Glutamatergic neuron (in vitro differentiated cells): ENCODE results near the gene IPO7. TPM values are rescaled to one million over a fixed set of nuclear protein-coding genes. Genes with fewer than 3 reads are reported as not detected.
"Not testable (repeated sequence)": the region's sequence is repeated elsewhere in the genome, so short reads cannot be mapped to it uniquely, and the experiment has no call there.

Source experiments
- DNase-seq: peaks from one replicate; pipeline ENCODE4 v3.0.0; 2022
- H3K27ac Mint-ChIP-seq: one replicate; pipeline ENCODE4 v1.8.0; 2020; ENCODE audit warnings: mild to moderate bottlenecking, mixed read lengths, inconsistent platforms; ENCODE audit not compliant: unreplicated experiment
- H3K27me3 Mint-ChIP-seq: one replicate; pipeline ENCODE4 v1.8.0; 2020; ENCODE audit warnings: mild to moderate bottlenecking, moderate library complexity, mixed read lengths, inconsistent platforms; ENCODE audit not compliant: unreplicated experiment
- H3K36me3 Mint-ChIP-seq: one replicate; pipeline ENCODE4 v1.8.0; 2020; ENCODE audit warnings: mild to moderate bottlenecking, mixed read lengths, inconsistent platforms; ENCODE audit not compliant: unreplicated experiment
- H3K4me1 Mint-ChIP-seq: one replicate; pipeline ENCODE4 v1.8.0; 2020; ENCODE audit warnings: mild to moderate bottlenecking, low read depth, mixed read lengths, inconsistent platforms; ENCODE audit not compliant: unreplicated experiment
- H3K4me3 Mint-ChIP-seq: one replicate; pipeline ENCODE4 v1.8.0; 2020; ENCODE audit warnings: mild to moderate bottlenecking, mixed read lengths, inconsistent platforms; ENCODE audit not compliant: unreplicated experiment
- H3K9me3 Mint-ChIP-seq: one replicate; pipeline ENCODE4 v1.8.0; 2020; ENCODE audit warnings: mild to moderate bottlenecking, moderate library complexity, mixed read lengths, inconsistent platforms; ENCODE audit not compliant: unreplicated experiment
- total RNA-seq: library from RNA; stranded (reverse); fragmentation: NEBNext Ultra II Directional; extraction: Animal tissue kit (Norgen Biotek cat#: 25700); gene quantifications from one replicate; pipeline ENCODE4 v1.2.1, GENCODE V29; 2021; ENCODE audit not compliant: unreplicated experiment
- TF ChIP-seq, protein P1 (sequence below): fragments of 200-600 bp; sonication (generic); IDR thresholded peaks from one replicate; pipeline ENCODE4 v1.5.0; 2021; ENCODE audit not compliant: partially characterized antibody, unreplicated experiment

Gene IPO7
- total RNA-seq, 1 donor from 2014 or later, result 72.9 TPM

DNA sequence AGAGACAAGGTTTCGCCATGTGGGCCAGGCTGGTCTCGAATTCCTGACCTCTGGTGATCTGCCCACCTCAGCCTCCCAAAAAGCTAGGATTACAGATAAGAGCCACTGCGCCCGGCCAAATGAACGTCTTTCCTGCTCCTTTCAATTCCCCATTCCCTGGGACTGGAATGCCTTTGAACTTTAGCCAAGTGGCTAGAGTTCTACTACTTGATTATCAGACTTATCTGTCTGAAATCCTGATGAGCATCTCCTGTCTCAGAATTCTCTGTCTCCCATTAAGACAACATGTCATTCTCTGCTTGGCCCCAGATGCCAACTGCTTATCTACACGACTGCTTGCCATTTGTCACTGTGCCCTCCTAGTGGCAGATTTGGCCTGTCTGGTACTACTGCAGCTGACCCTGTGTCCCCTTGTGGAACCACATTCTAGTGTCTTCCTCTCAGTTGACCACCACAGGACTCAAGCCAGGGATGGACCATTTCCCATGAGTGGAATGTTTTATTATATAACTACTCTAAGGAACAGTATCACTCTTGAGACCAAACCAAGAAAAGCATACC lies 33.1 kb upstream of the IPO7 start:
- Mint-ChIP-seq H3K36me3 (no peaks in the 10 kb centered on the region), H3K4me3 (no peak overlapping the region), H3K27me3 (peaks cover 2% of the 10 kb centered on the region), H3K4me1 (no peaks in the 10 kb centered on the region), H3K9me3 (no peaks in the 10 kb centered on the region), H3K27ac (no peak overlapping the region)
- no peak for DNase-seq
- TF ChIP-seq, protein P1, sequence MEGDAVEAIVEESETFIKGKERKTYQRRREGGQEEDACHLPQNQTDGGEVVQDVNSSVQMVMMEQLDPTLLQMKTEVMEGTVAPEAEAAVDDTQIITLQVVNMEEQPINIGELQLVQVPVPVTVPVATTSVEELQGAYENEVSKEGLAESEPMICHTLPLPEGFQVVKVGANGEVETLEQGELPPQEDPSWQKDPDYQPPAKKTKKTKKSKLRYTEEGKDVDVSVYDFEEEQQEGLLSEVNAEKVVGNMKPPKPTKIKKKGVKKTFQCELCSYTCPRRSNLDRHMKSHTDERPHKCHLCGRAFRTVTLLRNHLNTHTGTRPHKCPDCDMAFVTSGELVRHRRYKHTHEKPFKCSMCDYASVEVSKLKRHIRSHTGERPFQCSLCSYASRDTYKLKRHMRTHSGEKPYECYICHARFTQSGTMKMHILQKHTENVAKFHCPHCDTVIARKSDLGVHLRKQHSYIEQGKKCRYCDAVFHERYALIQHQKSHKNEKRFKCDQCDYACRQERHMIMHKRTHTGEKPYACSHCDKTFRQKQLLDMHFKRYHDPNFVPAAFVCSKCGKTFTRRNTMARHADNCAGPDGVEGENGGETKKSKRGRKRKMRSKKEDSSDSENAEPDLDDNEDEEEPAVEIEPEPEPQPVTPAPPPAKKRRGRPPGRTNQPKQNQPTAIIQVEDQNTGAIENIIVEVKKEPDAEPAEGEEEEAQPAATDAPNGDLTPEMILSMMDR, result no peak

DNA sequence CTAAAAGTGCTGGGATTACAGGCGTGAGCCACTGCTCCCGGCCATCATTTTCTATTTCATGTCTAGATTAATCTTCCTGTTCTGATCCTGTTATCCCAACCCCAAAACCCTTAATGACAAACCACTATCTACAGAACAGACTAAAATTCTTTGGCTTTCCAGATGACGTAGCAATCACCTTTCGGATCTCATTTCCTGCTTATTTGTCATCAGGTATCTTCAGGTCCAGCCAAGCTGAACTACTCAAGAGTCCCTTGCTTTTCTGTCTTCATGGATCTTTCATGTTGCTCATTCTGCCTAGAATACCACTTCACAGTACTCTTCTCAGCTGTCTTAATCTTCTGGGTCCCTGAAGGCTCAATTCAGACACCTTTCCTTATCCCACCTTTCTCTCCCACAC lies 27.4 kb upstream of the IPO7 start:
- TF ChIP-seq, protein P1, result no peak
- no peaks in the 10 kb centered on the region for H3K4me1 Mint-ChIP-seq
- no peaks in the 10 kb centered on the region for H3K9me3 Mint-ChIP-seq
- H3K4me3 Mint-ChIP-seq, result no peak overlapping the region
- H3K27me3 Mint-ChIP-seq, result no peaks in the 10 kb centered on the region
- no peak for DNase-seq
- H3K36me3 Mint-ChIP-seq, result no peaks in the 10 kb centered on the region
- no peak overlapping the region for H3K27ac Mint-ChIP-seq

DNA sequence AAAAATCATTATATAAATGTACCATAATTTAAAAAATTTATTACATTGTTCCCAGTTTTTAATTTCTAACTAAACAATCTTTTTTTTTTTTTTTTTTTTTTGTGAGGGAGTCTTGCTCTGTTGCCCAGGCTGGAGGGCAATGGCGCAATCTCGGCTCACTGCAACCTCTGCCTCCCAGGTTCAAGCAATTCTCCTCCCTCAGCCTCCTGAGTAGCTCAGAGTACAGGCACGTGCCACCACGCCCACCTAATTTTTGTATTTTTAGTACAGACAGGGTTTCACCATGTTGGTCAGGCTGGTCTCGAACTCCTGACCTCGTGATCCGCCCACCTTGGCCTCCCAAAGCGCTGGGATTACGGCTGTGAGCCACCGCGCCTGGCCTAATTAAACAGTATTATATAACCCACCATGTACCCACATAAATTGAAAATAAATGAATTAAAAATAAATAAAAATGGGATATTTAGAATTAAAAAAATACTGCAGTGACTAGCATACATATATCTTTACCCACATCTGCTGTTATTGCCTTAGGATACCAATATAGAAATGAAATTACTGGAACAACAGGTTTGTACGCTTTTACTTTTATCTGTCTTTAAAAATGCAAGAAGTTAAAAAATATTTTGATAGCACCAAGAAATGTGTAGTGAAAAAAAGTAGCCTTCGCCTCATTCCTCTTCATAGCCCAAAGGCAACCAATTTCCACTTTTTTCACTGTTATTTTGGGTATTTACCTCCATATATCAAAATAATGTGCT lies 23.4 kb upstream of the IPO7 start:
- peaks cover 11% of the 10 kb centered on the region for H3K4me1 Mint-ChIP-seq
- not testable (repeated sequence) for H3K4me3 Mint-ChIP-seq, H3K9me3 Mint-ChIP-seq, H3K27ac Mint-ChIP-seq, DNase-seq, H3K36me3 Mint-ChIP-seq, H3K27me3 Mint-ChIP-seq

DNA sequence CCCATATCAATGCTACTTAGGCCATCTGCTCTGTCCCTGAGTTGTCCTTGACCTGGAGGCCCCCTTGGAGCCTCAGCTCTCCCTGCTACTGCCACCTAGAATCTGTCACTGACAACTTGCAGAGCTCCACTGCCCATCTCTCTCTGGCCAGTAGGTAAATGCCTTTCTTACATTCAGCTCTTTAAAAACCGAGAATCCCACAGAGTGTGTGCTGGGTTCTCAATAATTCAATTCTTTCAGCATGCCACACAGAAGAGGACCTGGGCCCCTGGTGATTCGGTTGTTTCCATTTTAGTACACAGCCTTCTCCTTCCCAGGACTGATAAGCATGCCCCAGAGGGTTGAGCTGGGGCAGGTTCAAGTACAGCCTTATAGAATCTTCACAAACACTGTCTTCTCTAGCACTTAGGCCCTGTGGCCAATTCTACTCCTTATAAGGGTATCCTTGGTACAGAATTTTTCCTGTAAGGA lies 22.0 kb upstream of the IPO7 start:
- no peaks in the 10 kb centered on the region for H3K36me3 Mint-ChIP-seq

DNA sequence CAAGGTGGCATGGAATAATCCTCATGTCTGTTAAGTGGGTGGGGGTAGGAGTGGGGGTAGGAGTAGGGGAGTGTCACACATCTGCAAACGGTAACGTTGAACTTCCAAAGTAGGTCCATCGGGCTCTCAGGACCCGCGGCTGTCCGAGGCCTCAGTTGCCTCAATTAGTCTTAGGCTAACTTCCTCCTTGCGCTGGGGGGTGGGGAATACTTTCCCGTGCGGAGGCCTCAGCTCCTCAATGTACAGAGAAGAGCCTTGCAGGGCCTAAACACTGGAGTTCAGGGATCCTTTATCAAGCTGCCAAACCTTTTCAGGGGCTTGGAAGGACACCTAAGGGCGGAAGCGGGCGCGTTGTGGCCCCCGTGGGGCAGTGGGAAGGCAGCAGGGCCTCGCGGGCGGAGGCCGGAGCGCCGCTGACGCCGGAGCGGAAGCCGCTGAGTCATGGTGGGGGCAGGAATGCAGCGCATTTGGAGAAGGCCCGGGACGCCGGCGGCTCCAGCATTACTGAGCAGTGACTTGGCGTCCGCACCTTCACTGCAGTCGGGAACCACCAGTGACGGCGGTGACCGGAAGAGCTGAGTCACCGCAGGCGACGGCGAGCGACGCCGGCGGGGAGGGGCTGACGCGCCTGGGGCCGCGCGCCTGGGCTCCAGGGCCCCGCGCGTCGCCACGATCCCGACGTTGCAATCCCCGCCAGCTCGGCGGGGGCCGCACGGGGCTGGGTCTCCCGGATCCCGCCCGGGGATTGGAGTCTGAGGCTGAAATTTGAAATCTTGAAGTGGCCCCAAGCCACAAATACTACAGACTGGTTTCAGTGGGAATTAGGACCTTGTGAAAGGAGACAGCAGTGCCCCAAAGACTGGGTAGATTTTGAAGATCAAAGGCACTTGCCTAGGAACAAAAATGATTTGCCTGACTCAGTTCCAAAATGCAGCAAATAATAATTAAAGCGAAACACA lies 20.2 kb upstream of the IPO7 start:
- Mint-ChIP-seq H3K27ac (peak overlapping the region; percentile 87), H3K27me3 (peaks cover 3% of the 10 kb centered on the region), H3K9me3 (no peaks in the 10 kb centered on the region), H3K36me3 (no peaks in the 10 kb centered on the region), H3K4me3 (peak overlapping the region; percentile 83), H3K4me1 (peaks cover 11% of the 10 kb centered on the region)
- TF ChIP-seq, protein P1, result no peak
- peak; percentile 77 for DNase-seq

More for the DNA sequence above, 22.0 kb upstream of the IPO7 start:
- H3K27ac Mint-ChIP-seq, result peak overlapping the region; percentile 89
- no peak for DNase-seq
- TF ChIP-seq, protein P1, result no peak
- H3K4me3 Mint-ChIP-seq, result peak overlapping the region; percentile 27
- H3K4me1 Mint-ChIP-seq, result peaks cover 11% of the 10 kb centered on the region
- H3K9me3 Mint-ChIP-seq, result no peaks in the 10 kb centered on the region
- H3K27me3 Mint-ChIP-seq, result peaks cover 3% of the 10 kb centered on the region
